SU-DHL-6 (cell line): ENCODE data around the gene MAGEB1.

Experiments
- CTCF ChIP-seq: fragments of 200-600 bp; sonication (generic); IDR thresholded peaks from one replicate; pipeline ENCODE4 v1.5.1; 2017; ENCODE audit warnings: antibody characterized with exemption, mild to moderate bottlenecking, low read length, moderate library complexity; ENCODE audit not compliant: insufficient read depth, poor library complexity, severe bottlenecking
- EZH2phosphoT487 ChIP-seq: fragments of 200-600 bp; sonication (generic), shearing (Covaris generic); conservative IDR thresholded peaks from 2 replicates; pipeline ENCODE4 v1.6.1; 2018; ENCODE audit warnings: mild to moderate bottlenecking, antibody characterized with exemption, low read length, moderate library complexity, mixed read lengths

- TF ChIP-seq CTCF (no peak), EZH2phosphoT487 (no peak)
These were observed 18.4 kb upstream of the MAGEB1 start for GRCh38 chrX:30228526-30228925.
